GM19372 (cell line): ENCODE data around the gene REG4.

Source experiments
- ATAC-seq: cut with Tn5 transposase; IDR thresholded peaks from one replicate; pipeline ENCODE4 v1.9.1; 2021; ENCODE audit warnings: mild to moderate bottlenecking, low read depth, moderate library complexity; ENCODE audit not compliant: unreplicated experiment

REG4 gene

GRCh38 chr1:119782631-119783325, 28.5 kb downstream of the REG4 start:
- no peak for ATAC-seq

- no peak for ATAC-seq
Measured at GRCh38 chr1:119781434-119782210, 29.6 kb downstream of the REG4 start.

GRCh38 chr1:119779869-119780356, 31.3 kb downstream of the REG4 start:
- no peak for ATAC-seq

GRCh38 chr1:119778886-119779560, 32.2 kb downstream of the REG4 start:
- ATAC-seq: no peak

- no peak for ATAC-seq
Measured at GRCh38 chr1:119778359-119778758, 32.9 kb downstream of the REG4 start.

- ATAC-seq: no peak
Measured at GRCh38 chr1:119774746-119775490, 36.3 kb downstream of the REG4 start.

GRCh38 chr1:119773711-119774241, 37.5 kb downstream of the REG4 start:
- ATAC-seq: no peak

- ATAC-seq: no peak
Measured at GRCh38 chr1:119772298-119772697, 39.0 kb downstream of the REG4 start.

- no peak for ATAC-seq
Measured at GRCh38 chr1:119771770-119772169, 39.5 kb downstream of the REG4 start.

- ATAC-seq: no peak
Measured at GRCh38 chr1:119771016-119771415, 40.2 kb downstream of the REG4 start.

- ATAC-seq: no peak
Measured at GRCh38 chr1:119768778-119769177, 42.5 kb downstream of the REG4 start, which contains the start of gene HMGCS2. Gene HMGCS2 (minus strand): TSS chr1:119768905. CDS start chr1:119768844, 61 bp downstream.

GRCh38 chr1:119767486-119767885, 43.8 kb downstream of the REG4 start:
- no peak for ATAC-seq

GRCh38 chr1:119766374-119766794, 44.9 kb downstream of the REG4 start:
- ATAC-seq: no peak

- ATAC-seq: no peak
Measured at GRCh38 chr1:119764220-119764619, 47.0 kb downstream of the REG4 start.

- no peak for ATAC-seq
Measured at GRCh38 chr1:119762953-119763352, 48.3 kb downstream of the REG4 start.

GRCh38 chr1:119762409-119762808, 48.9 kb downstream of the REG4 start:
- no peak for ATAC-seq

GRCh38 chr1:119758584-119758983, 52.7 kb downstream of the REG4 start:
- no peak for ATAC-seq

GRCh38 chr1:119752592-119752991, 58.7 kb downstream of the REG4 start:
- ATAC-seq: no peak

GRCh38 chr1:119748040-119748439, 63.2 kb downstream of the REG4 start:
- no peak for ATAC-seq

- no peak for ATAC-seq
Measured at GRCh38 chr1:119747451-119747850, 63.8 kb downstream of the REG4 start.
